HG02981 (cell line): Measurements from ENCODE around the gene MMP2.

Experiments
- ATAC-seq: cut with Tn5 transposase; IDR thresholded peaks from one replicate; pipeline ENCODE4 v1.9.1; 2021; ENCODE audit warnings: mild to moderate bottlenecking, moderate library complexity; ENCODE audit not compliant: unreplicated experiment

Gene MMP2

GRCh38 chr16:55491691-55492090 is 12.7 kb downstream of the MMP2 start:
- ATAC-seq = no peak

- ATAC-seq = no peak
Measured at GRCh38 chr16:55492756-55493380, 13.9 kb downstream of the MMP2 start.

GRCh38 chr16:55494994-55495421 is 16.0 kb downstream of the MMP2 start:
- ATAC-seq = no peak

- no peak for ATAC-seq
Measured at GRCh38 chr16:55495616-55496289, 16.8 kb downstream of the MMP2 start.

- ATAC-seq = no peak
Measured at GRCh38 chr16:55496509-55497145, 17.6 kb downstream of the MMP2 start.

- no peak for ATAC-seq
Measured at GRCh38 chr16:55497558-55497957, 18.6 kb downstream of the MMP2 start.

GRCh38 chr16:55498101-55498500 is 19.1 kb downstream of the MMP2 start:
- ATAC-seq = no peak

GRCh38 chr16:55499281-55499680 is 20.3 kb downstream of the MMP2 start:
- ATAC-seq = no peak

GRCh38 chr16:55499951-55500529 is 21.0 kb downstream of the MMP2 start:
- ATAC-seq = no peak

GRCh38 chr16:55500530-55501011 is 21.6 kb downstream of the MMP2 start:
- no peak for ATAC-seq

GRCh38 chr16:55501549-55502322 is 22.7 kb downstream of the MMP2 start:
- no peak for ATAC-seq

- no peak for ATAC-seq
Measured at GRCh38 chr16:55502801-55503366, 23.9 kb downstream of the MMP2 start.

- ATAC-seq = no peak
Measured at GRCh38 chr16:55503726-55504550, 24.9 kb downstream of the MMP2 start.

- no peak for ATAC-seq
Measured at GRCh38 chr16:55505333-55506015, 26.5 kb downstream of the MMP2 start.

GRCh38 chr16:55506083-55506482 is 27.1 kb downstream of the MMP2 start:
- ATAC-seq = no peak

GRCh38 chr16:55506708-55507107 is 27.7 kb downstream of the MMP2 start:
- no peak for ATAC-seq

- ATAC-seq = no peak
Measured at GRCh38 chr16:55508271-55508921, 29.4 kb downstream of the MMP2 start.
